Endodermal cell (in vitro differentiated cells): ENCODE results near the gene IQSEC3. TPM values are rescaled to one million over a fixed set of nuclear protein-coding genes. Genes with fewer than 3 reads are reported as not detected.

Experiments
- DNase-seq: peaks from one replicate; pipeline ENCODE4 v3.0.0-alpha.2; 2017
- H3K27ac ChIP-seq: 2 replicates; pipeline ENCODE4 v1.5.1; 2013; ENCODE audit warnings: mild to moderate bottlenecking, low read depth, low read length, moderate library complexity
- H3K27me3 ChIP-seq: 2 replicates; pipeline ENCODE4 v1.6.1; 2013; ENCODE audit warnings: mild to moderate bottlenecking, low read length, moderate library complexity; ENCODE audit not compliant: insufficient read depth, control insufficient read depth, poor library complexity, severe bottlenecking
- H3K36me3 ChIP-seq: 2 replicates; pipeline ENCODE4 v1.7.0; 2013; ENCODE audit warnings: mild to moderate bottlenecking, low read length, moderate library complexity; ENCODE audit not compliant: control insufficient read depth, insufficient read depth
- H3K4me1 ChIP-seq: one replicate; pipeline ENCODE4 v1.7.0; 2013; ENCODE audit warnings: low read length; ENCODE audit not compliant: control insufficient read depth, insufficient read depth
- H3K4me3 ChIP-seq: 2 replicates; pipeline ENCODE4 v1.5.1; 2013; ENCODE audit warnings: mild to moderate bottlenecking, low read length, moderate library complexity
- H3K9ac ChIP-seq: 2 replicates; pipeline ENCODE4 v1.6.1; 2013; ENCODE audit warnings: mild to moderate bottlenecking, low read length, moderate library complexity; ENCODE audit not compliant: poor library complexity, severe bottlenecking; ENCODE audit errors: extremely low read depth
- H3K9me3 ChIP-seq: 2 replicates; pipeline ENCODE4 v1.6.1; 2013; ENCODE audit warnings: mild to moderate bottlenecking, low read length, moderate library complexity; ENCODE audit not compliant: control insufficient read depth
- H3K27ac Mint-ChIP-seq: 2 replicates; pipeline ENCODE4 v1.8.0; 2020; ENCODE audit warnings: mixed read lengths
- H3K27me3 Mint-ChIP-seq: 2 replicates; pipeline ENCODE4 v1.8.0; 2021; ENCODE audit warnings: mild to moderate bottlenecking, mixed read lengths; ENCODE audit not compliant: insufficient read depth
- H3K36me3 Mint-ChIP-seq: 2 replicates; pipeline ENCODE4 v1.8.0; 2020; ENCODE audit warnings: low read depth, mixed read lengths
- H3K4me1 Mint-ChIP-seq: 2 replicates; pipeline ENCODE4 v1.8.0; 2020; ENCODE audit warnings: mixed read lengths
- H3K4me3 Mint-ChIP-seq: 2 replicates; pipeline ENCODE4 v1.8.0; 2020; ENCODE audit warnings: mild to moderate bottlenecking, moderate library complexity, mixed read lengths
- H3K9me3 Mint-ChIP-seq: 2 replicates; pipeline ENCODE4 v1.8.0; 2020; ENCODE audit warnings: mild to moderate bottlenecking, mixed read lengths
- WGBS, 2 experiments: methylation state at CpG; one replicate each; pipeline versions ENCODE4 v1.1.5 to v1.1.7; 2013; ENCODE audit warnings: missing lambda C conversion rate in 2 of 2, mixed read lengths in 1 of 2; ENCODE audit not compliant: insufficient coverage in 1 of 2, insufficient read length in 1 of 2; 5-methylcytosine and 5-hydroxymethylcytosine counted together
- total RNA-seq, 2 donors: library from RNA; stranded (reverse); fragmentation: NEBNext Ultra II Directional in 1 of 2; extraction: Animal tissue kit (Norgen Biotek cat#: 25700) in 1 of 2; gene quantifications; 2 replicates in 1 of 2; 3 replicates in 1 of 2; pipeline ENCODE4 v1.2.1, GENCODE V29; 2021
- TF ChIP-seq, protein P1 (sequence below): fragments of 200-600 bp; sonication (generic); conservative IDR thresholded peaks from 2 replicates; pipeline ENCODE4 v1.5.0; 2021; ENCODE audit warnings: antibody characterized with exemption, mild to moderate bottlenecking

The IQSEC3 gene
- total RNA-seq, 2 donors from 2014 or later: 1.5 to 2.7 TPM

DNA sequence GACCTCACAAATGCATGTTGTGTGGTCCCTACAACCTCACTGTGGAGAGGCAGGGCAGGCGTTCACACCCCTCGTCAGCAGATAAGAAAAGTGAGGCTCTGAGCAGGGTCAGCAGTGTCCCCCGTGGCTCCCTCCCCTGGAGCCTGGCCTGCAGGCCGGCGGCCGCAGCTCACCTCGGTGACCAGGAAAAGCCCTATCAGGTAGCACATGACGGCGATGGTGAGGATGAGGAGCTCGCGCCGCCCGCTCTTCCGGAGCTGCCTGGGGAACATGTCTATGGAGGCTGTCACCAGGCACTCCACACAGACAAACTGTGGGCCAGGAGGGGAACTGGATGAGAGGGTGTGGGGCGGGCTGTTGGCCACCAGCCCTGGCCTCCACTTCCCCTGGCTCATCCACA, 129.4 kb downstream of the IQSEC3 start:
- Mint-ChIP-seq H3K4me1 (peaks cover 11% of the 10 kb centered on the region), H3K27ac (no peak overlapping the region), H3K27me3 (peaks cover 74% of the 10 kb centered on the region), H3K9me3 (no peaks in the 10 kb centered on the region), H3K4me3 (no peak overlapping the region), H3K36me3 (no peaks in the 10 kb centered on the region)
- no peaks in the 10 kb centered on the region for H3K36me3 ChIP-seq
- TF ChIP-seq, protein P1, sequence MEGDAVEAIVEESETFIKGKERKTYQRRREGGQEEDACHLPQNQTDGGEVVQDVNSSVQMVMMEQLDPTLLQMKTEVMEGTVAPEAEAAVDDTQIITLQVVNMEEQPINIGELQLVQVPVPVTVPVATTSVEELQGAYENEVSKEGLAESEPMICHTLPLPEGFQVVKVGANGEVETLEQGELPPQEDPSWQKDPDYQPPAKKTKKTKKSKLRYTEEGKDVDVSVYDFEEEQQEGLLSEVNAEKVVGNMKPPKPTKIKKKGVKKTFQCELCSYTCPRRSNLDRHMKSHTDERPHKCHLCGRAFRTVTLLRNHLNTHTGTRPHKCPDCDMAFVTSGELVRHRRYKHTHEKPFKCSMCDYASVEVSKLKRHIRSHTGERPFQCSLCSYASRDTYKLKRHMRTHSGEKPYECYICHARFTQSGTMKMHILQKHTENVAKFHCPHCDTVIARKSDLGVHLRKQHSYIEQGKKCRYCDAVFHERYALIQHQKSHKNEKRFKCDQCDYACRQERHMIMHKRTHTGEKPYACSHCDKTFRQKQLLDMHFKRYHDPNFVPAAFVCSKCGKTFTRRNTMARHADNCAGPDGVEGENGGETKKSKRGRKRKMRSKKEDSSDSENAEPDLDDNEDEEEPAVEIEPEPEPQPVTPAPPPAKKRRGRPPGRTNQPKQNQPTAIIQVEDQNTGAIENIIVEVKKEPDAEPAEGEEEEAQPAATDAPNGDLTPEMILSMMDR: no peak
- H3K4me3 ChIP-seq: no peak overlapping the region
- H3K9ac ChIP-seq: no peak overlapping the region
- no peak overlapping the region for H3K27ac ChIP-seq
- H3K4me1 ChIP-seq: peaks cover 7% of the 10 kb centered on the region
- DNase-seq: no peak
- WGBS, 2 experiments: 86 to 89% methylated on average over 10 to 15 of the region's 15 CpGs
- H3K27me3 ChIP-seq: peaks cover 20% of the 10 kb centered on the region
- no peaks in the 10 kb centered on the region for H3K9me3 ChIP-seq

DNA sequence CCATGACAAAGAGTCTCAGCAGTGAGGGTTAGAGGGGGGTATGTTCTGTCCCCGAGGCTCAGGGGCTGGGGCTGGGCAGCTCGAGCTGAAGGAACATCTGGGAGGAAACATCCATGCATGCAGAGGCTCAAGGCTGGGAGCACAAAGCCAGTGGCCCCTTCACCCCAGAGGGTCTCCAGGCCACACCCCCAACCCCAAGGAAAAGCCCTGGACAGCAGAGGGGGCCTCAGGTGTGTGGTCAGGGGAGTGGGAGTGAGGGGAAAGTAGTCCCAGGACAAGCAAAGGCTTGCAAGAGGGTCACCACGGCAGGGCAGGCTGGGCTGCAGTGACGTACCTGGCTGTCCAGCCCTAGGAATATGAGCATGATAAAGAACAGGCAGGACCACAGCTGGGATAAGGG, 129.9 kb downstream of the IQSEC3 start:
- peaks cover 25% of the 10 kb centered on the region for H3K27me3 ChIP-seq
- Mint-ChIP-seq H3K27me3 (peaks cover 77% of the 10 kb centered on the region), H3K4me1 (peaks cover 11% of the 10 kb centered on the region), H3K9me3 (no peaks in the 10 kb centered on the region), H3K4me3 (no peak overlapping the region), H3K36me3 (no peaks in the 10 kb centered on the region), H3K27ac (no peak overlapping the region)
- no peaks in the 10 kb centered on the region for H3K9me3 ChIP-seq
- H3K4me1 ChIP-seq: peaks cover 7% of the 10 kb centered on the region
- no peak for DNase-seq
- no peaks in the 10 kb centered on the region for H3K36me3 ChIP-seq
- no peak overlapping the region for H3K9ac ChIP-seq
- WGBS, 2 experiments: 84 to 92% methylated on average over 2 to 4 of the region's 4 CpGs
- no peak overlapping the region for H3K4me3 ChIP-seq
- H3K27ac ChIP-seq: no peak overlapping the region
- TF ChIP-seq, protein P1: no peak

DNA sequence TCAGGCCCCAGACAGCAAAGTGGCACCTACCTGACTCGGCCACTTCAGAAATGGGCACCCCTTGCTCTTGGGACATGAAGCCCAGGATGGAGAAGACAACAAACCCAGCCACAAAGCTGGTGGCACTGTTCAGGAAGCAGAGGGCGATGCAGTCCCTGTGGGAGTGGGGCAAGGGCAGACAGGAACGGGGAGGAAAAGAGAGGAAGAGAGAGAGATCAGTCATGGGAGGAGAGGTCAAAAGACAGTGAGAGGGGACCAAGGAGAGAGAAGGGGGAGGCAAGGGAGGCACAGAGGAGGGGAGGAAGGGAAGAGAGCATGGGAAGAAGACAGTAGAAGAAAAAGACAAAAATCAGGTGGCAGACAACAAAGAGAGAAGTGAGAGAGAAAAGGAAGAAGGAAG, 130.8 kb downstream of the IQSEC3 start:
- H3K27ac Mint-ChIP-seq: no peak overlapping the region
- Histone ChIP-seq H3K27me3 (peaks cover 34% of the 10 kb centered on the region), H3K9me3 (no peaks in the 10 kb centered on the region), H3K9ac (no peak overlapping the region), H3K4me3 (no peak overlapping the region), H3K4me1 (peaks cover 10% of the 10 kb centered on the region), H3K27ac (no peak overlapping the region), H3K36me3 (no peaks in the 10 kb centered on the region)
- no peak overlapping the region for H3K4me3 Mint-ChIP-seq
- no peak for DNase-seq
- H3K4me1 Mint-ChIP-seq: peaks cover 16% of the 10 kb centered on the region
- TF ChIP-seq, protein P1: no peak
- peaks cover 77% of the 10 kb centered on the region for H3K27me3 Mint-ChIP-seq
- H3K9me3 Mint-ChIP-seq: no peaks in the 10 kb centered on the region
- H3K36me3 Mint-ChIP-seq: no peaks in the 10 kb centered on the region
- WGBS, 2 experiments: 77 to 85% methylated on average over 3 of the region's 3 CpGs
